ENCODE data around the gene ALK. TPM values are rescaled to one million over a fixed set of nuclear protein-coding genes. Genes with fewer than 3 reads are reported as not detected.

ALK gene
- total and polyA plus RNA-seq, 2 experiments from 2014 or later: 0.35 TPM; not detected in 1

DNA sequence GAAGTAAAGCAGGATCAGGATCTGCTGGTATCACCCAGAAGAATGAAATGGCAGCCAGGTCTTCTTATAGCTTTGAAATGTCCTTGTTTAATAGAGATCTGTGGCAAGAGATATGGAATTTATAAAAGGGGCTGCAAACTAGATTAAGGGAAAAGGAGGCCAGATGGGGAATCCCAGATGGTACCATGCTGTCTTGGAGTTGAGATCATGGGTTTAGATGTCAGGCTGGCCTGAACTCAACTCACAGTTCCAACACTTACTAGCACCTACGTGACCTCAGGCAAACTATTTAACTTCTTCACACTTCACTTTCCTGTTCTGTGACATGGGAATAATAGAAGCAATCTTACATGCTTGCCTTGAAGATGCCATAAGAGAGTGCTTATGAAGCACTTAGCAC, 188.2 kb downstream of the ALK start:
- no peaks in the 10 kb centered on the region; the same call in 2 of the 3 replicates for H3K4me1 Mint-ChIP-seq
- H3K36me3 Mint-ChIP-seq (ENCODE audit: low read depth): no peaks in the 10 kb centered on the region
- H3K79me2 ChIP-seq (replicated peaks; ENCODE audit: insufficient read depth): no peaks in the 10 kb centered on the region
- no peak for TF ChIP-seq JUNB (IDR thresholded peaks at IDR 0.05; ENCODE audit: unreplicated experiment)
- no peak overlapping the region for H2AFZ ChIP-seq
- peaks cover 3% of the 10 kb centered on the region for H3K27me3 Mint-ChIP-seq (ENCODE audit: insufficient read depth, low read depth, poor library complexity)
- no peaks in the 10 kb centered on the region; the same call in 1 of the 2 replicates for H3K36me3 ChIP-seq (ENCODE audit: insufficient read depth)
- ATAC-seq (no peak), DNase-seq (ENCODE audit: low spot score) (no peak)
- no peaks in the 10 kb centered on the region for H3K4me1 ChIP-seq (ENCODE audit: insufficient read depth)
- peaks cover 10% of the 10 kb centered on the region for H3K9me2 ChIP-seq (ENCODE audit: insufficient read depth)
- no peak overlapping the region for H3K4me3 ChIP-seq
- no peaks in the 10 kb centered on the region for H4K20me1 ChIP-seq (replicated peaks; ENCODE audit: insufficient read depth)
- no peak overlapping the region for H3K27ac Mint-ChIP-seq
- no peak overlapping the region for H3K4me3 Mint-ChIP-seq
- no peak overlapping the region for H3K27ac ChIP-seq (ENCODE audit: low read depth)
- H3K9me3 Mint-ChIP-seq: no peaks in the 10 kb centered on the region
- no peak overlapping the region for H3K4me2 ChIP-seq
- H3F3A ChIP-seq (replicated peaks; ENCODE audit: low read depth): no peaks in the 10 kb centered on the region
- no peaks in the 10 kb centered on the region for H3K27me3 ChIP-seq (ENCODE audit: insufficient read depth)

- Mint-ChIP-seq H3K27ac (no peak overlapping the region), H3K27me3 (ENCODE audit: insufficient read depth, low read depth, poor library complexity) (peaks cover 3% of the 10 kb centered on the region), H3K36me3 (ENCODE audit: low read depth) (no peaks in the 10 kb centered on the region), H3K4me3 (no peak overlapping the region), H3K9me3 (no peaks in the 10 kb centered on the region), H3K4me1 (peaks cover 3% of the 10 kb centered on the region; the same call in 2 of the 3 replicates)
- ATAC-seq (no peak), DNase-seq (ENCODE audit: low spot score) (no peak)
- Histone ChIP-seq H2AFZ (no peak overlapping the region), H3K4me2 (no peak overlapping the region), H3K4me3 (no peak overlapping the region), H3F3A (replicated peaks; ENCODE audit: low read depth) (no peaks in the 10 kb centered on the region), H3K9me2 (ENCODE audit: insufficient read depth) (peaks cover 6% of the 10 kb centered on the region; the same call in 1 of the 2 replicates), H4K20me1 (replicated peaks; ENCODE audit: insufficient read depth) (no peaks in the 10 kb centered on the region), H3K27me3 (ENCODE audit: insufficient read depth) (no peaks in the 10 kb centered on the region), H3K4me1 (ENCODE audit: insufficient read depth) (no peaks in the 10 kb centered on the region), H3K79me2 (replicated peaks; ENCODE audit: insufficient read depth) (no peaks in the 10 kb centered on the region), H3K36me3 (ENCODE audit: insufficient read depth) (no peaks in the 10 kb centered on the region; the same call in 1 of the 2 replicates), H3K27ac (ENCODE audit: low read depth) (no peak overlapping the region)
- TF ChIP-seq ZNF462 (CRISPR knock-in tag; IDR thresholded peaks at IDR 0.05) (no peak), STAT1 (IDR thresholded peaks at IDR 0.05; ENCODE audit: unreplicated experiment) (no peak), EZH2phosphoT487 (IDR thresholded peaks at IDR 0.05; ENCODE audit: unreplicated experiment) (no peak), CREB1 (CRISPR knock-in tag; IDR thresholded peaks at IDR 0.05; ENCODE audit: low read depth) (no peak), ZNF114 (CRISPR knock-in tag; IDR thresholded peaks at IDR 0.05) (no peak), POLR2AphosphoS5 (IDR thresholded peaks at IDR 0.05; ENCODE audit: low read depth) (no peak), CTCF (conservative IDR thresholded peaks at IDR 0.05; ENCODE audit: low read depth in 2 of 2) (no peak)
- TF ChIP-seq, protein P1, sequence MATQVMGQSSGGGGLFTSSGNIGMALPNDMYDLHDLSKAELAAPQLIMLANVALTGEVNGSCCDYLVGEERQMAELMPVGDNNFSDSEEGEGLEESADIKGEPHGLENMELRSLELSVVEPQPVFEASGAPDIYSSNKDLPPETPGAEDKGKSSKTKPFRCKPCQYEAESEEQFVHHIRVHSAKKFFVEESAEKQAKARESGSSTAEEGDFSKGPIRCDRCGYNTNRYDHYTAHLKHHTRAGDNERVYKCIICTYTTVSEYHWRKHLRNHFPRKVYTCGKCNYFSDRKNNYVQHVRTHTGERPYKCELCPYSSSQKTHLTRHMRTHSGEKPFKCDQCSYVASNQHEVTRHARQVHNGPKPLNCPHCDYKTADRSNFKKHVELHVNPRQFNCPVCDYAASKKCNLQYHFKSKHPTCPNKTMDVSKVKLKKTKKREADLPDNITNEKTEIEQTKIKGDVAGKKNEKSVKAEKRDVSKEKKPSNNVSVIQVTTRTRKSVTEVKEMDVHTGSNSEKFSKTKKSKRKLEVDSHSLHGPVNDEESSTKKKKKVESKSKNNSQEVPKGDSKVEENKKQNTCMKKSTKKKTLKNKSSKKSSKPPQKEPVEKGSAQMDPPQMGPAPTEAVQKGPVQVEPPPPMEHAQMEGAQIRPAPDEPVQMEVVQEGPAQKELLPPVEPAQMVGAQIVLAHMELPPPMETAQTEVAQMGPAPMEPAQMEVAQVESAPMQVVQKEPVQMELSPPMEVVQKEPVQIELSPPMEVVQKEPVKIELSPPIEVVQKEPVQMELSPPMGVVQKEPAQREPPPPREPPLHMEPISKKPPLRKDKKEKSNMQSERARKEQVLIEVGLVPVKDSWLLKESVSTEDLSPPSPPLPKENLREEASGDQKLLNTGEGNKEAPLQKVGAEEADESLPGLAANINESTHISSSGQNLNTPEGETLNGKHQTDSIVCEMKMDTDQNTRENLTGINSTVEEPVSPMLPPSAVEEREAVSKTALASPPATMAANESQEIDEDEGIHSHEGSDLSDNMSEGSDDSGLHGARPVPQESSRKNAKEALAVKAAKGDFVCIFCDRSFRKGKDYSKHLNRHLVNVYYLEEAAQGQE (IDR thresholded peaks at IDR 0.05; ENCODE audit: unreplicated experiment): no peak
- TF ChIP-seq, protein P2, sequence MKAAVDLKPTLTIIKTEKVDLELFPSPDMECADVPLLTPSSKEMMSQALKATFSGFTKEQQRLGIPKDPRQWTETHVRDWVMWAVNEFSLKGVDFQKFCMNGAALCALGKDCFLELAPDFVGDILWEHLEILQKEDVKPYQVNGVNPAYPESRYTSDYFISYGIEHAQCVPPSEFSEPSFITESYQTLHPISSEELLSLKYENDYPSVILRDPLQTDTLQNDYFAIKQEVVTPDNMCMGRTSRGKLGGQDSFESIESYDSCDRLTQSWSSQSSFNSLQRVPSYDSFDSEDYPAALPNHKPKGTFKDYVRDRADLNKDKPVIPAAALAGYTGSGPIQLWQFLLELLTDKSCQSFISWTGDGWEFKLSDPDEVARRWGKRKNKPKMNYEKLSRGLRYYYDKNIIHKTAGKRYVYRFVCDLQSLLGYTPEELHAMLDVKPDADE (IDR thresholded peaks at IDR 0.05): no peak
Measured at GRCh38 chr2:29731948-29732347, 189.4 kb downstream of the ALK start.
